LNCaP clone FGC (cell line): ENCODE results near the gene MTA2.
A peak's percentile ranks its signal among the peaks of the same experiment; 100 is the strongest.

Source experiments
- DNase-seq: peaks from one replicate; pipeline ENCODE4 v3.0.0-alpha.2; 2011; ENCODE audit warnings: low read depth
- H3K4me3 ChIP-seq: 2 replicates; pipeline ENCODE4 v1.5.1; 2011; ENCODE audit warnings: mild to moderate bottlenecking, low read depth, low read length, control low read depth
- CTCF ChIP-seq: IDR thresholded peaks from 2 replicates; pipeline ENCODE4 v1.5.1; 2012; ENCODE audit warnings: mild to moderate bottlenecking; ENCODE audit not compliant: control insufficient read depth, insufficient read depth; ENCODE audit errors: extremely low read depth

Gene MTA2

DNA sequence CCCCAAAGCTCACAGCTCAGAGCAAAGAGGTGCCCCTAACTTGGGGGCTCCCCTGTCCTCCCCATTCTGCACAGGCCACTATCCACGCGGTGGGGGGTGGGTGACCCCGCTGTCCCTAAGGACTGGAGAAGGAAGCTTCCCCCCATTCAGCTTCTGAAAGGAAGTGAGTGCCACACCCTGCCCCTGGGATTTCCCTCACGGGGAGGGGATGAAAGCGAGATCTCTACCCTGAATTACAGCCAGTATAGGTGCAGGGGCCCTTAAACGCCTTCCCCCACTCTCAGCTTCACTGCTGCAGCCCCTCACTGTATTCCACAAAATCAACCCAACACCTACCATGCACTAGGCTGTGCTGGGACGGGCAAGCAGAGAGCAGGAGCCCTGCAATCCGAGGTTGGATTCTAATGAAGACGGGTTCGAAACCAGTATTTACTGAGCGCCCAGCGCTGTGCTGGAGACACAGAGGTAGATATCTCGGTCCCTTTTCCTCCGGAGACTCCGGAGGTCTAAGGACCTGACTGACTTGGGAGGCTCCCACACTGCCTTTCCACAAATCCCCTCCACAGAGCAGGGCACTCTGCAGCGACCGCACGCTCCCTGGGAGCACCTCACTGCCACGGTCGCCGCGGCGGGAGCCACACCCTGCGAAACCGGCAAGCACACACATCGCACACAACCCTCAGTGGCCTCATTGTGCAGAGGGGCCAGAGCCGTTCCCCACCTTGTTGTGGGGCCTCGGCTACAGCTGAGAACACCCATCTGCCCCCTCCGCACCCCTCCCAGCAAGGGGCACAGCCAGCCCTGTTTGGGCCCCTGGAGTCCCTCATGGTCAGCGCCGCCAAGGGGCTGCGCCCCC is 56.9 kb downstream of the MTA2 start:
- peak overlapping the region; percentile 83 for H3K4me3 ChIP-seq
- no peak for TF ChIP-seq CTCF
- DNase-seq = no peak

DNA sequence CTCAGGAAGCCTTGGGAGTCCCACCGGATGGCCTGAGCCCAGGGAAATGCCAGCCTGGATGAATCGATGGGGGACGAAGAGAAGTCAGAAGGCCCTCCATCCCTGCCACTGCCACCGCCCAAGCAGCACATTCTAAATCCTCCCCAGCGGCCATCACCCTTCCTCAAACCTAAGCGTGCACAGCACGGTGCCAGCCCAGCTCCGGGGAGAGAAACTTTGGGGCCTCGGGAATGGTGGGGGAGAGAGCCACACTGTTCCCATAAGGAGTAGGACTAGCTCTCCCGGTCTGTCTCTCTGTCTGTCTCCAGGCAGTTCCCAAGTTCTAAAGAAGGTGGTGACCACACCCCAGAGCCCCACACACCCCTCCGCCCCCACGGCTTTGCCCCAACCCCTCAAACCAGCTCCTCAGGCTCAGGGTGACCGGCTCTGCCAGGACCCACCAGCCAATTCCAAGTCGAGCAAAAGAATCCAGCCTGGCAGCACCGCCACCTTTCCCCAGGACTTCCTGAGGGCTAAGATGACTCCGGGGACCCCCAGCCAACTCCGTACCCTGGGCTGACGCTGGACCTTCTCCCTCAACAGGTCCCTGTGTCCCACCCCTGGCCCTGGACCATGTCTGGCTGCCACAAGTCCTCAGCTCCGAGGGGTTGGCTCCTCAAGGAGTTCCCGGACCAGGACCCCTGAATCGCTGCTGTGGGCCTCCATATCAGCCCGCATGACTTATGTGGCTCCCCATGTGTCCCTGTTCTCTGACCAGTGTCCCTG is 57.8 kb downstream of the MTA2 start:
- H3K4me3 ChIP-seq = no peak overlapping the region
- no peak for TF ChIP-seq CTCF
- DNase-seq = no peak
